ENCODE data around the gene TCF4. TPM values are rescaled to one million over a fixed set of nuclear protein-coding genes. Genes with fewer than 3 reads are reported as not detected.

TCF4 gene
- total RNA-seq, 1 experiment from 2014 or later, result 2.3 TPM

DNA sequence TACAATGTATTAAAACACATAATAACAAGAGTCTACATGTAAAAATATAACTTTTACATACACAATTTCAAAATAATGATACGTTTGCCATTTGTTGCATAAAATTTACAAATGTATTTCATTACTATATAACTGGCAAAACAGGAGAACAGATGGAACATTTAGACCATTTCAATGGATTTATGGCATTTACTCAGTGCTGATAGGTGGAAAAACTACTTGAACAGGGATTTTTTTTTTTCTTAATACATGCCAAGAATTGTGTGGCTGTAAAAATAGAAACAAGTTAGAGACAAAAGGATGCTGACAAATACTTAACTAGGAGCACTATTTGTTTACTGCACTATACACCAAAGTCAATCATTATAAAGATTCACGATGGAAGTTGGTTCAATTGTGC is 361.9 kb downstream of the TCF4 start:
- intact Hi-C loops (cut with micrococcal nuclease; ENCODE audit: unreplicated experiment), result no loop called here
- ATAC-seq (no peak), DNase-seq (ENCODE audit: low read depth, low spot score) (no peak)
- H3K4me3 ChIP-seq (ENCODE audit: low read depth in 2 of 2, low read length in 2 of 2), result no peak overlapping the region
- H3K36me3 ChIP-seq (ENCODE audit: control insufficient read depth, insufficient read depth, low read length), result no peaks in the 10 kb centered on the region
- CTCF ChIA-PET, result no interaction called here
- no peaks in the 10 kb centered on the region for H3K9me3 ChIP-seq (ENCODE audit: control insufficient read depth, insufficient read depth, low read depth, low read length)
- no peaks in the 10 kb centered on the region for H3K27me3 ChIP-seq (ENCODE audit: control insufficient read depth, insufficient read depth, low read length)
- H3K27ac ChIP-seq (ENCODE audit: low read length), result no peak overlapping the region
- TF ChIP-seq, protein P1, sequence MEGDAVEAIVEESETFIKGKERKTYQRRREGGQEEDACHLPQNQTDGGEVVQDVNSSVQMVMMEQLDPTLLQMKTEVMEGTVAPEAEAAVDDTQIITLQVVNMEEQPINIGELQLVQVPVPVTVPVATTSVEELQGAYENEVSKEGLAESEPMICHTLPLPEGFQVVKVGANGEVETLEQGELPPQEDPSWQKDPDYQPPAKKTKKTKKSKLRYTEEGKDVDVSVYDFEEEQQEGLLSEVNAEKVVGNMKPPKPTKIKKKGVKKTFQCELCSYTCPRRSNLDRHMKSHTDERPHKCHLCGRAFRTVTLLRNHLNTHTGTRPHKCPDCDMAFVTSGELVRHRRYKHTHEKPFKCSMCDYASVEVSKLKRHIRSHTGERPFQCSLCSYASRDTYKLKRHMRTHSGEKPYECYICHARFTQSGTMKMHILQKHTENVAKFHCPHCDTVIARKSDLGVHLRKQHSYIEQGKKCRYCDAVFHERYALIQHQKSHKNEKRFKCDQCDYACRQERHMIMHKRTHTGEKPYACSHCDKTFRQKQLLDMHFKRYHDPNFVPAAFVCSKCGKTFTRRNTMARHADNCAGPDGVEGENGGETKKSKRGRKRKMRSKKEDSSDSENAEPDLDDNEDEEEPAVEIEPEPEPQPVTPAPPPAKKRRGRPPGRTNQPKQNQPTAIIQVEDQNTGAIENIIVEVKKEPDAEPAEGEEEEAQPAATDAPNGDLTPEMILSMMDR (IDR thresholded peaks at IDR 0.05), result no peak
- TF ChIP-seq, protein P2, sequence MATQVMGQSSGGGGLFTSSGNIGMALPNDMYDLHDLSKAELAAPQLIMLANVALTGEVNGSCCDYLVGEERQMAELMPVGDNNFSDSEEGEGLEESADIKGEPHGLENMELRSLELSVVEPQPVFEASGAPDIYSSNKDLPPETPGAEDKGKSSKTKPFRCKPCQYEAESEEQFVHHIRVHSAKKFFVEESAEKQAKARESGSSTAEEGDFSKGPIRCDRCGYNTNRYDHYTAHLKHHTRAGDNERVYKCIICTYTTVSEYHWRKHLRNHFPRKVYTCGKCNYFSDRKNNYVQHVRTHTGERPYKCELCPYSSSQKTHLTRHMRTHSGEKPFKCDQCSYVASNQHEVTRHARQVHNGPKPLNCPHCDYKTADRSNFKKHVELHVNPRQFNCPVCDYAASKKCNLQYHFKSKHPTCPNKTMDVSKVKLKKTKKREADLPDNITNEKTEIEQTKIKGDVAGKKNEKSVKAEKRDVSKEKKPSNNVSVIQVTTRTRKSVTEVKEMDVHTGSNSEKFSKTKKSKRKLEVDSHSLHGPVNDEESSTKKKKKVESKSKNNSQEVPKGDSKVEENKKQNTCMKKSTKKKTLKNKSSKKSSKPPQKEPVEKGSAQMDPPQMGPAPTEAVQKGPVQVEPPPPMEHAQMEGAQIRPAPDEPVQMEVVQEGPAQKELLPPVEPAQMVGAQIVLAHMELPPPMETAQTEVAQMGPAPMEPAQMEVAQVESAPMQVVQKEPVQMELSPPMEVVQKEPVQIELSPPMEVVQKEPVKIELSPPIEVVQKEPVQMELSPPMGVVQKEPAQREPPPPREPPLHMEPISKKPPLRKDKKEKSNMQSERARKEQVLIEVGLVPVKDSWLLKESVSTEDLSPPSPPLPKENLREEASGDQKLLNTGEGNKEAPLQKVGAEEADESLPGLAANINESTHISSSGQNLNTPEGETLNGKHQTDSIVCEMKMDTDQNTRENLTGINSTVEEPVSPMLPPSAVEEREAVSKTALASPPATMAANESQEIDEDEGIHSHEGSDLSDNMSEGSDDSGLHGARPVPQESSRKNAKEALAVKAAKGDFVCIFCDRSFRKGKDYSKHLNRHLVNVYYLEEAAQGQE (IDR thresholded peaks at IDR 0.05; ENCODE audit: insufficient read depth in 1 of 2, low read depth in 2 of 2, low read length in 1 of 2), result no peak
- TF ChIP-seq SIN3A (IDR thresholded peaks at IDR 0.05; ENCODE audit: borderline replicate concordance, insufficient read depth, low read depth, low read length), result no peak
- no peak for TF ChIP-seq POLR2AphosphoS5 (IDR thresholded peaks at IDR 0.05; ENCODE audit: low read depth, low read length)
- no peak for TF ChIP-seq TCF7L2 (IDR thresholded peaks at IDR 0.05; ENCODE audit: low read depth, low read length)
- in situ Hi-C loops (cut with HindIII; ENCODE audit: low pct_unique_long_range_greater_than_20kb, low sequenced_read_pairs), result no loop called here
- H3K4me1 ChIP-seq (ENCODE audit: control insufficient read depth, insufficient read depth, low read length), result no peaks in the 10 kb centered on the region
- no TSS peak for BruUV-seq (replicated peaks)
- POLR2A ChIA-PET, result no interaction called here

DNA sequence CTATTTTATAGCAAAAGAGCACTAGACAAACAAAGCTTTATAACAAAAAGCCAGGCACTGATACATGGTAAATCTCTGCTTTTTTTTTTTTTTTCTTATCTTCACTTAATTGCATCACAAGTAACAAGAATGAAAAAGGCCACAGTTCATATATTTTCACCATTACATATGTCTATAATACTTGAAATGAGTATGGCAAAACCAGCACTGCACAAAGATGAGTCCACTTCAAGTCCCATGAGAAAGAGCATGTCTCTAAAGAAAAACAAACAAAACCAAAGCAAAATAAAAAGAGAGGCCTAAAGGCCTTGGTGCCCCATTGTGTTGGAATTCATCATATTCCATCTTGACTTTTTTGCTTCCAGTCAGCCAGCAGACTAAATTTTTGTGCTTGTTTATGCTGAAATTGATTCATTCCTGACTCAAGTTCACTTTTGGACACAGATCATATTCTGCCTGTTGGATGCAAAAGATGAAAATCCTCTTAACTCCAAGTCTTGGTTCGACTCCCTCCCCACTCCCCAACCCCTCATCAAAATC is 363.8 kb downstream of the TCF4 start:
- Histone ChIP-seq H3K36me3 (ENCODE audit: control insufficient read depth, insufficient read depth, low read length) (no peaks in the 10 kb centered on the region), H3K27ac (ENCODE audit: low read length) (no peak overlapping the region), H3K4me1 (ENCODE audit: control insufficient read depth, insufficient read depth, low read length) (no peaks in the 10 kb centered on the region), H3K9me3 (ENCODE audit: control insufficient read depth, insufficient read depth, low read depth, low read length) (no peaks in the 10 kb centered on the region), H3K27me3 (ENCODE audit: control insufficient read depth, insufficient read depth, low read length) (no peaks in the 10 kb centered on the region), H3K4me3 (ENCODE audit: low read depth in 2 of 2, low read length in 2 of 2) (no peak overlapping the region)
- DNase-seq (ENCODE audit: low read depth, low spot score), result no peak
- no peak for ATAC-seq
- in situ Hi-C loops (cut with HindIII; ENCODE audit: low pct_unique_long_range_greater_than_20kb, low sequenced_read_pairs) (no loop called here), intact Hi-C loops (cut with micrococcal nuclease; ENCODE audit: unreplicated experiment) (no loop called here)
- ChIA-PET POLR2A (no interaction called here), CTCF (no interaction called here)
- BruUV-seq (replicated peaks), result no TSS peak
- TF ChIP-seq POLR2AphosphoS5 (IDR thresholded peaks at IDR 0.05; ENCODE audit: low read depth, low read length), result no peak
- TF ChIP-seq SIN3A (IDR thresholded peaks at IDR 0.05; ENCODE audit: borderline replicate concordance, insufficient read depth, low read depth, low read length), result no peak
- no peak for TF ChIP-seq TCF7L2 (IDR thresholded peaks at IDR 0.05; ENCODE audit: low read depth, low read length)
- TF ChIP-seq, protein P2 (IDR thresholded peaks at IDR 0.05; ENCODE audit: insufficient read depth in 1 of 2, low read depth in 2 of 2, low read length in 1 of 2), result no peak
- TF ChIP-seq, protein P1 (IDR thresholded peaks at IDR 0.05), result no peak

All from Panc1 (cell line).